ENCODE data around the gene ARL15.

Gene ARL15

GRCh38 chr5:54226215-54226614 is 84.2 kb downstream of the ARL15 start:
- no peak for DNase-seq
- Mint-ChIP-seq H3K27me3 (ENCODE audit: low read depth, poor library complexity) (peaks cover 3% of the 10 kb centered on the region), H3K9me3 (peaks cover 28% of the 10 kb centered on the region), H3K27ac (no peak overlapping the region), H3K4me1 (peaks cover 31% of the 10 kb centered on the region), H3K36me3 (ENCODE audit: low read depth) (peaks cover 27% of the 10 kb centered on the region), H3K4me3 (no peak overlapping the region)
- TF ChIP-seq, protein P1, sequence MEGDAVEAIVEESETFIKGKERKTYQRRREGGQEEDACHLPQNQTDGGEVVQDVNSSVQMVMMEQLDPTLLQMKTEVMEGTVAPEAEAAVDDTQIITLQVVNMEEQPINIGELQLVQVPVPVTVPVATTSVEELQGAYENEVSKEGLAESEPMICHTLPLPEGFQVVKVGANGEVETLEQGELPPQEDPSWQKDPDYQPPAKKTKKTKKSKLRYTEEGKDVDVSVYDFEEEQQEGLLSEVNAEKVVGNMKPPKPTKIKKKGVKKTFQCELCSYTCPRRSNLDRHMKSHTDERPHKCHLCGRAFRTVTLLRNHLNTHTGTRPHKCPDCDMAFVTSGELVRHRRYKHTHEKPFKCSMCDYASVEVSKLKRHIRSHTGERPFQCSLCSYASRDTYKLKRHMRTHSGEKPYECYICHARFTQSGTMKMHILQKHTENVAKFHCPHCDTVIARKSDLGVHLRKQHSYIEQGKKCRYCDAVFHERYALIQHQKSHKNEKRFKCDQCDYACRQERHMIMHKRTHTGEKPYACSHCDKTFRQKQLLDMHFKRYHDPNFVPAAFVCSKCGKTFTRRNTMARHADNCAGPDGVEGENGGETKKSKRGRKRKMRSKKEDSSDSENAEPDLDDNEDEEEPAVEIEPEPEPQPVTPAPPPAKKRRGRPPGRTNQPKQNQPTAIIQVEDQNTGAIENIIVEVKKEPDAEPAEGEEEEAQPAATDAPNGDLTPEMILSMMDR (IDR thresholded peaks at IDR 0.05) = no peak

DNA sequence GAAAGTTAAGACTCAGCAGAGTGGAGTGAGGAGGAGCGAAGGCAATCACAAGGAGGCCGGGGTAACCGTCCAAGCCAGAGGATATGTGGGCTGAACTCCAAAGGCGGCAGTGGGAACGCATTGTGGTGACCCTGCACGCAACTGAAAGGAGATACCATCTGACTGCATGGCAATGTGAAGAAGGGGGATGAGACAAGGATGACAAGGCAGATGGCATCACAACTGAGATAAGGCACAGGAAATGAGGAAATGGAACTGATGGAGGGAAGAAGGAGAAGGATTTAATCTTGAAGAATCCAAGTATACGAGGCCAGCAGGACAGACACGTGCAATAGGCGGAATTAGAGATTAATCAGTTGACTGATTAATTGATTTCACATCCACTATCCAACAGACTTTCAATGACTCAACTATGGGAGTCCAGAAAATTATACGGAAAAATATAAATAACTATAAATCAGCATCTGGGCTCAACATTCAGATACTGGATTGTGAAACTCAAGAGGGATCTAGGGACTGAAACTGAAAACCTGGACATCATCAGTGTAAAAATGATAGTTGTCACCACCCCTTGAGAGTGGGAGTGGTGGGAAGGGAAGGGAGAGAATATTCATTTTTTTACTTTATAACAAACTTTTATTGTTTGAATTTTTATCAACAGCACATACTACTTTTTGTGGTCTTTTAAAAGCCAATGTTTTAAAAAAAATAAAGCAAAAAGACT is 86.1 kb downstream of the ARL15 start:
- no peaks in the 10 kb centered on the region for H3K27me3 Mint-ChIP-seq (ENCODE audit: low read depth, poor library complexity)
- TF ChIP-seq, protein P1 (IDR thresholded peaks at IDR 0.05) = no peak
- peaks cover 27% of the 10 kb centered on the region for H3K36me3 Mint-ChIP-seq (ENCODE audit: low read depth)
- H3K9me3 Mint-ChIP-seq = peaks cover 28% of the 10 kb centered on the region
- no peak for DNase-seq
- peaks cover 48% of the 10 kb centered on the region for H3K4me1 Mint-ChIP-seq
- H3K4me3 Mint-ChIP-seq = no peak overlapping the region
- no peak overlapping the region for H3K27ac Mint-ChIP-seq

GRCh38 chr5:54222336-54222735 is 88.0 kb downstream of the ARL15 start:
- DNase-seq = no peak
- Mint-ChIP-seq H3K27me3 (ENCODE audit: low read depth, poor library complexity) (no peaks in the 10 kb centered on the region), H3K4me3 (no peak overlapping the region), H3K27ac (no peak overlapping the region), H3K9me3 (peaks cover 28% of the 10 kb centered on the region), H3K4me1 (peaks cover 46% of the 10 kb centered on the region), H3K36me3 (ENCODE audit: low read depth) (peaks cover 27% of the 10 kb centered on the region)
- TF ChIP-seq, protein P1 (IDR thresholded peaks at IDR 0.05) = no peak

DNA sequence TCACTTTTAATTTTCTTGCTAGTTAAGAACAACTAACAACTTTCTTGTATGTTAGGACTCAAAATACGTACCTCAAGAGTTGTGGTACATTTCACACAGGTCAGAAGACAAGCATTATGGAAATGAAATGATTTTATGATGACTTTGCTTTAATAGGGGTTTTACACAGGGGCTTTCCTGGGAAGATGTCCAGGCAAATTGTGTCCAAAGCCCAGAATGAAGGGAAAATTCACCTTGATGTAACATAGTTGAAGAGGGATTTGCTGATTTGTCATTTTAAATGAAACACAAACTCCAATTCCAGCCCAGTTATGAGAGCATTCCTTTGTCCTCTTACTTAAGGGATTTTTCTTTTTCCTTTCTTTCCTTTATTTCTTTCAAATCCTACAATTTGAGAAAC is 89.2 kb downstream of the ARL15 start:
- TF ChIP-seq, protein P1 (IDR thresholded peaks at IDR 0.05) = no peak
- peaks cover 57% of the 10 kb centered on the region for H3K4me1 Mint-ChIP-seq
- H3K27ac Mint-ChIP-seq = peak overlapping the region; percentile 70
- H3K27me3 Mint-ChIP-seq (ENCODE audit: low read depth, poor library complexity) = no peaks in the 10 kb centered on the region
- no peak overlapping the region for H3K4me3 Mint-ChIP-seq
- DNase-seq = no peak
- H3K9me3 Mint-ChIP-seq = peaks cover 26% of the 10 kb centered on the region
- peaks cover 27% of the 10 kb centered on the region for H3K36me3 Mint-ChIP-seq (ENCODE audit: low read depth)

- peaks cover 19% of the 10 kb centered on the region for H3K9me3 Mint-ChIP-seq
- H3K27ac Mint-ChIP-seq = peak overlapping the region; percentile 70
- H3K4me1 Mint-ChIP-seq = peaks cover 64% of the 10 kb centered on the region
- H3K27me3 Mint-ChIP-seq (ENCODE audit: low read depth, poor library complexity) = no peaks in the 10 kb centered on the region
- TF ChIP-seq, protein P1 (IDR thresholded peaks at IDR 0.05) = no peak
- H3K4me3 Mint-ChIP-seq = no peak overlapping the region
- peaks cover 20% of the 10 kb centered on the region for H3K36me3 Mint-ChIP-seq (ENCODE audit: low read depth)
- no peak for DNase-seq
Observed at GRCh38 chr5:54220230-54221040, 89.9 kb downstream of the ARL15 start.

Data from nephron progenitor cell (in vitro differentiated cells).